Measurements from ENCODE around the gene RASGRP4. TPM values are rescaled to one million over a fixed set of nuclear protein-coding genes. Genes with fewer than 3 reads are reported as not detected.

Gene RASGRP4
- polyA plus RNA-seq, 1 donor (not counting 4 experiments of a cell fraction or from before 2014, with no cell fraction given) = not detected

DNA sequence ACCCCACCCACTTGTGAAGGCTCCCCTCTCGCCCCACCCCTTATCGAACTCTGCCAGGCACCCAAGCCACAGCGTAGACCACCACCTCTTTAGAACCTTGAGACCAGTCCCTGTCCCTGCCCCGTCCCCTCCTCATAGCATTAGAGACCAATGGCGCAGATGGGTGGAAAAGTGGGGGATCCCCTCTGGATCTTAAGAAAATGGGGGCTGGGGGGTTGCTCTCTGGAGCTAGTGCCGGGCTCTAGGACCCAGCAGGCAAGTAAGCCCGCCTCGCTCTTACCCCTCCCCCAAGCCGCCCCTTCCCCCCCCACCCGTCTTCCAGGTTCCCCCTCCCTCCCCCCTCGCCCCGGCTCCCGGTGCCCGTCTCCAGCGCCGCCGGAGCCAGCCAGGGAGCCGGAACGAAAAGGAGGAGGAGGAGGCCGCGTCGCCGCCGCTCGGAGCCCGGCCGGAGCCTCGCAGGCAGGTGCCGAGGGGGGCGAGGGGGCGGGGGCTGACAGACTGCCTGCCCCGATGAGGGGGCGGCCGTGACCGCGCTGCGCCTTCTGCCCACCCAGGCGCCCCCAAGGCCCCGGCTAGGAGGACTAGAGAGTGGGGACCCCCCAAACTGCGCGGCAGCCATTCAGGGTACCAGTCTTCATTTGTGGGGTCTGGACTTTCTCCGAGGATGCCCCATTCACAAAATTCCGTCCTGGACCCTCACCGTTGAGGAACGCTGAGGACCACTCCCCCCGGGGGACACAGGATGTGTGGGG lies 37.5 kb downstream of the RASGRP4 start, which contains the start of gene SPRED3:
Gene SPRED3, plus strand, starts transcription at position 349 of the 752 bp plus-strand sequence. CDS start 1,606 bp downstream, outside the sequence.
- H2AFZ ChIP-seq (ENCODE audit: control insufficient read depth, low read length) = peak within 1 kb of the TSS; percentile 70
- H3K27ac ChIP-seq (ENCODE audit: control insufficient read depth, insufficient read depth, low read length) = peak within 1 kb of the TSS; percentile 61
- H3K4me3 ChIP-seq (ENCODE audit: control insufficient read depth in 2 of 3, extremely low read depth in 1 of 3, insufficient read depth in 2 of 3, low read depth in 1 of 3, low read length in 3 of 3) = peak within 1 kb of the TSS; percentile 67 to 88 (median 74)
- H4K20me1 ChIP-seq (ENCODE audit: control insufficient read depth, extremely low read depth, insufficient read depth, low read length) = peaks cover 7% of the 10 kb centered on the region
- peak within 1 kb of the TSS; percentile 95 for H3K4me2 ChIP-seq (ENCODE audit: control insufficient read depth, extremely low read depth, insufficient read depth, low read depth, low read length)
- FAIRE-seq (no peak), DNase-seq (ENCODE audit: low read depth, low spot score) (no peak)
- peaks cover 16% of the 10 kb centered on the region for H3K4me1 ChIP-seq (ENCODE audit: control insufficient read depth, extremely low read depth, insufficient read depth, low read length)
- peaks cover 4% of the 10 kb centered on the region for H3K79me2 ChIP-seq (ENCODE audit: control insufficient read depth, insufficient read depth, low read length)
- H3K9me1 ChIP-seq (ENCODE audit: control insufficient read depth, extremely low read depth, insufficient read depth, low read length) = peaks cover 2% of the 10 kb centered on the region
- TF ChIP-seq, protein P1, sequence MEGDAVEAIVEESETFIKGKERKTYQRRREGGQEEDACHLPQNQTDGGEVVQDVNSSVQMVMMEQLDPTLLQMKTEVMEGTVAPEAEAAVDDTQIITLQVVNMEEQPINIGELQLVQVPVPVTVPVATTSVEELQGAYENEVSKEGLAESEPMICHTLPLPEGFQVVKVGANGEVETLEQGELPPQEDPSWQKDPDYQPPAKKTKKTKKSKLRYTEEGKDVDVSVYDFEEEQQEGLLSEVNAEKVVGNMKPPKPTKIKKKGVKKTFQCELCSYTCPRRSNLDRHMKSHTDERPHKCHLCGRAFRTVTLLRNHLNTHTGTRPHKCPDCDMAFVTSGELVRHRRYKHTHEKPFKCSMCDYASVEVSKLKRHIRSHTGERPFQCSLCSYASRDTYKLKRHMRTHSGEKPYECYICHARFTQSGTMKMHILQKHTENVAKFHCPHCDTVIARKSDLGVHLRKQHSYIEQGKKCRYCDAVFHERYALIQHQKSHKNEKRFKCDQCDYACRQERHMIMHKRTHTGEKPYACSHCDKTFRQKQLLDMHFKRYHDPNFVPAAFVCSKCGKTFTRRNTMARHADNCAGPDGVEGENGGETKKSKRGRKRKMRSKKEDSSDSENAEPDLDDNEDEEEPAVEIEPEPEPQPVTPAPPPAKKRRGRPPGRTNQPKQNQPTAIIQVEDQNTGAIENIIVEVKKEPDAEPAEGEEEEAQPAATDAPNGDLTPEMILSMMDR (optimal IDR thresholded peaks at IDR 0.05 in 1 of 3, IDR thresholded peaks at IDR 0.05 in 1 of 3, conservative IDR thresholded peaks at IDR 0.05 in 1 of 3; ENCODE audit: extremely low read depth in 1 of 3, insufficient read depth in 2 of 3, low read length in 3 of 3) = no peak
- no peak for TF ChIP-seq EZH2 (IDR thresholded peaks at IDR 0.05; ENCODE audit: low read length)
- H3K9ac ChIP-seq (ENCODE audit: control insufficient read depth, extremely low read depth, insufficient read depth, low read length) = peak within 1 kb of the TSS; percentile 71
- H3K36me3 ChIP-seq (ENCODE audit: control insufficient read depth in 2 of 2, extremely low read depth in 1 of 2, insufficient read depth in 2 of 2, low read length in 2 of 2) = peaks cover 7 to 12% of the 10 kb centered on the region in 2 experiments
- no peaks in the 10 kb centered on the region for H3K9me3 ChIP-seq (ENCODE audit: control insufficient read depth, low read depth, low read length)
- H3K27me3 ChIP-seq (ENCODE audit: control insufficient read depth, extremely low read depth, insufficient read depth, low read length) = no peaks in the 10 kb centered on the region
- dilution Hi-C loops (cut with MboI; ENCODE audit: extremely low pct_ligation_motif_present, low sequenced_read_pairs) = no loop called here

DNA sequence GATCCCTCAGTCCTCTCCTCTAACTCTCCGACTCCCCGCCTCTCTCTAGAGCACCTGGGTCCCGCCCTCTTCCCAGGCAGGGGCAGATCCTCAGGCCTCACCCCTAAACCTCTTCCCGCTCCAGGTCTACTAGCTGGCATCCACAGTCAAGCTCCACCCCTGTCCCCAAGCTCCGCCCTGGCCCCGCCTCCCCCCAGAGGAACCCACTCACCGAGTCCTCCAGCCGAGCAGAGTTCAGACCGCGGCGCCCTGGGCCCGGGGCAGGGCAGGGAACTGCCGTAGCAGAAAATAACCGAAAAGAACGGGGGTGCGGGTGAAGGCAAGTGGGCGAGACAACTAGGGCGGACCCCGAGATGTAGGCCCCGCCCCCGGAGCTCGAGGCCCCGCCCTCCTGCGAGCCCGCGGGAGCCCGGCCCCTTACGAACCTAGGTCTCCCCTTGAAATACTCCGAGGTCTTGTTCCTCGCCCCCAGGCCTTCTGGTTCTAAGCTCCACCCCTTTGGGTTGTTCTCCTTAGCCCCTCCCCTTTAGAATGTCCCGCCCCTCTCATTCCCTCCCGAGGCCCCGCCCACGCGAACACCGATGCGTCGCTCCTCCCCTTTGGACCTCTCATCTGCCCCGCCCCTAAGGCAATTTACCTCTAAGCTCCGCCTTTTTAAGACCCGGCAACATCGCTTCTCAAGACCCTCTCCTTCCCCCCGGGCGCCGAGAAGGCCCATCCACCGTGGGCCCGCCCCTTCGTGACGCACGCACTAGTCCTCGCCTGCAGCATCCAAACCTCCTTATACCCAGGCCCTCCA lies 38.3 kb downstream of the RASGRP4 start, which contains the start of gene GGN:
Gene GGN, minus strand, starts transcription at position 485 of the 799 bp plus-strand sequence. CDS start 773 bp downstream, outside the sequence.
- Histone ChIP-seq H2AFZ (ENCODE audit: control insufficient read depth, low read length) (peak within 1 kb of the TSS; percentile 70), H3K36me3 (ENCODE audit: control insufficient read depth in 2 of 2, extremely low read depth in 1 of 2, insufficient read depth in 2 of 2, low read length in 2 of 2) (peaks cover 8 to 19% of the 10 kb centered on the region in 2 experiments), H4K20me1 (ENCODE audit: control insufficient read depth, extremely low read depth, insufficient read depth, low read length) (peaks cover 7% of the 10 kb centered on the region), H3K9me3 (ENCODE audit: control insufficient read depth, low read depth, low read length) (no peaks in the 10 kb centered on the region), H3K9me1 (ENCODE audit: control insufficient read depth, extremely low read depth, insufficient read depth, low read length) (peaks cover 2% of the 10 kb centered on the region), H3K9ac (ENCODE audit: control insufficient read depth, extremely low read depth, insufficient read depth, low read length) (peak within 1 kb of the TSS; percentile 71), H3K27ac (ENCODE audit: control insufficient read depth, insufficient read depth, low read length) (peak within 1 kb of the TSS; percentile 61), H3K27me3 (ENCODE audit: control insufficient read depth, extremely low read depth, insufficient read depth, low read length) (no peaks in the 10 kb centered on the region), H3K4me3 (ENCODE audit: control insufficient read depth in 2 of 3, extremely low read depth in 1 of 3, insufficient read depth in 2 of 3, low read depth in 1 of 3, low read length in 3 of 3) (peak within 1 kb of the TSS; percentile 67 to 88 (median 74)), H3K4me2 (ENCODE audit: control insufficient read depth, extremely low read depth, insufficient read depth, low read depth, low read length) (peak within 1 kb of the TSS; percentile 95), H3K79me2 (ENCODE audit: control insufficient read depth, insufficient read depth, low read length) (peaks cover 4% of the 10 kb centered on the region), H3K4me1 (ENCODE audit: control insufficient read depth, extremely low read depth, insufficient read depth, low read length) (peaks cover 19% of the 10 kb centered on the region)
- DNase-seq (ENCODE audit: low read depth, low spot score) (peak; percentile 96), FAIRE-seq (peak; percentile 90)
- dilution Hi-C loops (cut with MboI; ENCODE audit: extremely low pct_ligation_motif_present, low sequenced_read_pairs) = no loop called here
- TF ChIP-seq, protein P1 (optimal IDR thresholded peaks at IDR 0.05 in 1 of 3, IDR thresholded peaks at IDR 0.05 in 1 of 3, conservative IDR thresholded peaks at IDR 0.05 in 1 of 3; ENCODE audit: extremely low read depth in 1 of 3, insufficient read depth in 2 of 3, low read length in 3 of 3) = no peak

All from keratinocyte (primary cell).